ENCODE data around the gene ZNF45. TPM values are rescaled to one million over a fixed set of nuclear protein-coding genes. Genes with fewer than 3 reads are reported as not detected.
A peak's percentile ranks its signal among the peaks of the same experiment; 100 is the strongest.

Gene ZNF45
- total and polyA plus RNA-seq, 12 donors = 2.9 to 10.7 (median 7.7) TPM

GRCh38 chr19:43934055-43934984 lies 762 bp downstream of the ZNF45 start:
- H3K36me3 ChIP-seq = peaks cover 0 to 48% (median 31%) of the 10 kb centered on the region in 9 donors
- ATAC-seq (peak in 1 of 8 donors; percentile 2), DNase-seq (no peak)
- H3K4me3 ChIP-seq = peak overlapping the region; percentile 43 to 76 (median 66)
- H3K4me1 ChIP-seq = peaks cover 0 to 24% (median 18%) of the 10 kb centered on the region in 9 donors
- 9 to 10% methylated on average over 15 of the region's 15 CpGs for WGBS, 2 donors
- peak overlapping the region; percentile 39 to 92 (median 86) for H3K27ac ChIP-seq
- TF ChIP-seq, protein P1, sequence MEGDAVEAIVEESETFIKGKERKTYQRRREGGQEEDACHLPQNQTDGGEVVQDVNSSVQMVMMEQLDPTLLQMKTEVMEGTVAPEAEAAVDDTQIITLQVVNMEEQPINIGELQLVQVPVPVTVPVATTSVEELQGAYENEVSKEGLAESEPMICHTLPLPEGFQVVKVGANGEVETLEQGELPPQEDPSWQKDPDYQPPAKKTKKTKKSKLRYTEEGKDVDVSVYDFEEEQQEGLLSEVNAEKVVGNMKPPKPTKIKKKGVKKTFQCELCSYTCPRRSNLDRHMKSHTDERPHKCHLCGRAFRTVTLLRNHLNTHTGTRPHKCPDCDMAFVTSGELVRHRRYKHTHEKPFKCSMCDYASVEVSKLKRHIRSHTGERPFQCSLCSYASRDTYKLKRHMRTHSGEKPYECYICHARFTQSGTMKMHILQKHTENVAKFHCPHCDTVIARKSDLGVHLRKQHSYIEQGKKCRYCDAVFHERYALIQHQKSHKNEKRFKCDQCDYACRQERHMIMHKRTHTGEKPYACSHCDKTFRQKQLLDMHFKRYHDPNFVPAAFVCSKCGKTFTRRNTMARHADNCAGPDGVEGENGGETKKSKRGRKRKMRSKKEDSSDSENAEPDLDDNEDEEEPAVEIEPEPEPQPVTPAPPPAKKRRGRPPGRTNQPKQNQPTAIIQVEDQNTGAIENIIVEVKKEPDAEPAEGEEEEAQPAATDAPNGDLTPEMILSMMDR (IDR thresholded peaks at IDR 0.05) = peak in 2 of 9 donors; percentile 26 to 35
- H3K9me3 ChIP-seq = peaks cover 0 to 6% (median 0%) of the 10 kb centered on the region in 11 donors
- H3K27me3 ChIP-seq = no peaks in the 10 kb centered on the region
- intact Hi-C loops (cut with DNase I) = loop anchor here in 2 of 10 donors (2.0 to 10.0 kb wide), 3 partner anchors 16 to 70 kb away; partner anchors contain the start of genes ZNF155 (in 1 of the 2), ZNF221 (in 1 of the 2) and ZNF230 (in 1 of the 2)

DNA sequence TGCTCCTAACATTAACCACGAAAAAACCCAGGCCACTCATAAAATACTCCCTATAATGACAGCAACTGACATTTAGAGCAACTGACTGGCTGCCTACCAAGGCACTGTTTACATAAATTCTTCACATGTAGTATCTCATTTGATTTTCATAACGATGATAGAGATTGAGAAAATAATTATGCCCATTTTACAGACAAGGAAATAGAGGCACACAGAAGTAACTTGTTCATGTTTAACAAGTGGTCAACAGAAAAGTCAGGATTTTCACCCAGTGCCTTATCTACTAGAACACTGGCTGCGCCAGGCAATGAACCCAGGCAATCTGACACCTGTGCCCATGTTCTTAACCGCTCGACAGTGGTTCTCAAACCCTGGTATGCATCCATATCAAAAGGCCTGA lies 6.3 kb downstream of the ZNF45 start:
- no peak overlapping the region for H3K4me3 ChIP-seq
- peaks cover 0 to 100% (median 84%) of the 10 kb centered on the region in 9 donors for H3K36me3 ChIP-seq
- H3K4me1 ChIP-seq = peaks cover 0 to 10% (median 8%) of the 10 kb centered on the region in 9 donors
- no peak for DNase-seq
- no peak overlapping the region for H3K27ac ChIP-seq
- intact Hi-C loops (cut with DNase I) = no loop called here
- TF ChIP-seq, protein P1 (IDR thresholded peaks at IDR 0.05) = no peak
- 96 to 98% methylated on average over 5 of the region's 5 CpGs for WGBS, 2 donors
- no peaks in the 10 kb centered on the region for H3K27me3 ChIP-seq
- peaks cover 0 to 12% (median 0%) of the 10 kb centered on the region in 11 donors for H3K9me3 ChIP-seq
- ATAC-seq = no peak

GRCh38 chr19:43923875-43924274 lies 11.2 kb downstream of the ZNF45 start:
- ATAC-seq (no peak), DNase-seq (no peak)
- no peak overlapping the region for H3K4me3 ChIP-seq
- H3K9me3 ChIP-seq = peaks cover 0 to 57% (median 14%) of the 10 kb centered on the region in 11 donors
- intact Hi-C loops (cut with DNase I) = no loop called here
- no peaks in the 10 kb centered on the region for H3K4me1 ChIP-seq
- H3K27me3 ChIP-seq = no peaks in the 10 kb centered on the region
- H3K27ac ChIP-seq = no peak overlapping the region
- peaks cover 0 to 100% (median 98%) of the 10 kb centered on the region in 9 donors for H3K36me3 ChIP-seq
- TF ChIP-seq, protein P1 (IDR thresholded peaks at IDR 0.05) = no peak

- Histone ChIP-seq H3K27ac (no peak overlapping the region), H3K4me1 (no peaks in the 10 kb centered on the region), H3K27me3 (no peaks in the 10 kb centered on the region), H3K9me3 (peaks cover 0 to 100% (median 87%) of the 10 kb centered on the region in 11 donors), H3K4me3 (no peak overlapping the region), H3K36me3 (peaks cover 11 to 74% (median 61%) of the 10 kb centered on the region in 9 donors)
- TF ChIP-seq, protein P1 (IDR thresholded peaks at IDR 0.05) = no peak
- WGBS, 2 donors = 83 to 95% methylated on average over 3 of the region's 3 CpGs
- ATAC-seq = no peak
- no peak for DNase-seq
- intact Hi-C loops (cut with DNase I) = no loop called here
These were observed 21.0 kb downstream of the ZNF45 start for GRCh38 chr19:43914051-43914450.

Data from heart right ventricle (tissue), 16 donors.